Left renal pelvis (tissue), 4 donors: Measurements from ENCODE around the gene CDH22. TPM values are rescaled to one million over a fixed set of nuclear protein-coding genes. Genes with fewer than 3 reads are reported as not detected.

Source experiments
- DNase-seq, 4 donors: peaks; one replicate each; pipeline ENCODE4 v3.0.0-alpha.2; 2013; ENCODE audit warnings: low read depth in 4 of 4, low spot score in 3 of 4
- polyA plus RNA-seq, 4 donors: library from polyadenylated mRNA; unstranded; fragments of 120-200 nt; gene quantifications; one replicate each; pipeline ENCODE4 v1.2.1, GENCODE V29; 2013; ENCODE audit not compliant: insufficient read length in 4 of 4

Gene CDH22
- polyA plus RNA-seq, 4 donors, result 0.09 to 0.70 TPM; not detected in 2

- DNase-seq, result no peak
Measured at GRCh38 chr20:46272389-46273047, 35.8 kb downstream of the CDH22 start.

- DNase-seq, result no peak
Measured at GRCh38 chr20:46270977-46271744, 37.1 kb downstream of the CDH22 start.

GRCh38 chr20:46269372-46269771 is 38.9 kb downstream of the CDH22 start:
- no peak for DNase-seq

- DNase-seq, result no peak
Measured at GRCh38 chr20:46268662-46269061, 39.6 kb downstream of the CDH22 start.

- peak in 2 of 4 donors; percentile 16 to 27 for DNase-seq
Measured at GRCh38 chr20:46268131-46268614, 40.1 kb downstream of the CDH22 start.

GRCh38 chr20:46267108-46268105 is 40.9 kb downstream of the CDH22 start:
- DNase-seq, result no peak

- no peak for DNase-seq
Measured at GRCh38 chr20:46265539-46265938, 42.8 kb downstream of the CDH22 start.

GRCh38 chr20:46264391-46265266 is 43.7 kb downstream of the CDH22 start:
- DNase-seq, result no peak

- DNase-seq, result no peak
Measured at GRCh38 chr20:46261456-46262253, 46.6 kb downstream of the CDH22 start.

GRCh38 chr20:46260936-46261454 is 47.3 kb downstream of the CDH22 start:
- no peak for DNase-seq

- DNase-seq, result no peak
Measured at GRCh38 chr20:46260480-46260879, 47.8 kb downstream of the CDH22 start.

GRCh38 chr20:46259260-46259859 is 48.9 kb downstream of the CDH22 start:
- no peak for DNase-seq

- no peak for DNase-seq
Measured at GRCh38 chr20:46257887-46258286, 50.4 kb downstream of the CDH22 start.

- no peak for DNase-seq
Measured at GRCh38 chr20:46256293-46256692, 52.0 kb downstream of the CDH22 start.

- DNase-seq, result peak in 3 of 4 donors; percentile 25 to 37 (median 28)
Measured at GRCh38 chr20:46255440-46256104, 52.7 kb downstream of the CDH22 start.

- no peak for DNase-seq
Measured at GRCh38 chr20:46253391-46253790, 54.9 kb downstream of the CDH22 start.

GRCh38 chr20:46252352-46253091 is 55.8 kb downstream of the CDH22 start:
- no peak for DNase-seq
